GM23338 (cell line): Measurements from ENCODE around the gene AK4. TPM values are rescaled to one million over a fixed set of nuclear protein-coding genes. Genes with fewer than 3 reads are reported as not detected.
"Not testable (repeated sequence)": the region's sequence is repeated elsewhere in the genome, so short reads cannot be mapped to it uniquely, and the experiment has no call there.

ENCODE experiments used
- ATAC-seq: fragments of 200-7000 bp; cut with Tn5 transposase; 3 replicates; pipeline ENCODE4 v1.9.1; 2020
- DNase-seq: peaks from one replicate; pipeline ENCODE4 v3.0.0-alpha.2; 2015; ENCODE audit warnings: low spot score
- H2AFZ ChIP-seq: fragments of 200-600 bp; sonication (generic); 2 replicates; pipeline ENCODE4 v1.8.0; 2016; ENCODE audit warnings: antibody characterized with exemption, mild to moderate bottlenecking, moderate library complexity
- H3F3A ChIP-seq: fragments of 200-600 bp; sonication (generic); replicated peaks from 2 replicates; pipeline ENCODE4 v1.8.0; 2017; ENCODE audit warnings: antibody characterized with exemption, mixed run types, low read depth
- H3K27ac ChIP-seq: fragments of 200-600 bp; sonication (generic); 2 replicates; pipeline ENCODE4 v1.6.1; 2016; ENCODE audit warnings: low read depth
- H3K27me3 ChIP-seq: fragments of 200-600 bp; sonication (generic); 2 replicates; pipeline ENCODE4 v1.8.0; 2016; ENCODE audit warnings: mild to moderate bottlenecking, mixed run types, moderate library complexity; ENCODE audit not compliant: insufficient read depth
- H3K36me3 ChIP-seq: fragments of 200-600 bp; sonication (generic); 2 replicates; pipeline ENCODE4 v1.8.0; 2016; ENCODE audit warnings: mild to moderate bottlenecking; ENCODE audit not compliant: insufficient read depth
- H3K4me1 ChIP-seq: fragments of 200-600 bp; sonication (generic); 2 replicates; pipeline ENCODE4 v1.8.0; 2016; ENCODE audit warnings: mild to moderate bottlenecking, moderate library complexity; ENCODE audit not compliant: insufficient read depth
- H3K4me2 ChIP-seq: fragments of 200-600 bp; sonication (generic); 2 replicates; pipeline ENCODE4 v1.7.1; 2017; ENCODE audit warnings: mixed run types
- H3K4me3 ChIP-seq: fragments of 200-600 bp; sonication (generic); 2 replicates; pipeline ENCODE4 v1.6.1; 2016; ENCODE audit warnings: mixed run types
- H3K79me2 ChIP-seq: fragments of 200-600 bp; sonication (generic); replicated peaks from 2 replicates; pipeline ENCODE4 v1.8.0; 2017; ENCODE audit warnings: mild to moderate bottlenecking; ENCODE audit not compliant: insufficient read depth
- H3K9me2 ChIP-seq: fragments of 200-600 bp; sonication (generic); 2 replicates; pipeline ENCODE4 v1.8.0; 2017; ENCODE audit not compliant: insufficient read depth
- H4K20me1 ChIP-seq: fragments of 200-600 bp; sonication (generic); replicated peaks from 2 replicates; pipeline ENCODE4 v1.8.0; 2017; ENCODE audit warnings: mild to moderate bottlenecking; ENCODE audit not compliant: insufficient read depth
- H3K27ac Mint-ChIP-seq: 2 replicates; pipeline ENCODE4 v1.8.0; 2020; ENCODE audit warnings: inconsistent platforms, mild to moderate bottlenecking, moderate library complexity, mixed read lengths
- H3K27me3 Mint-ChIP-seq: 3 replicates; pipeline ENCODE4 v1.8.0; 2022; ENCODE audit warnings: low read depth, mild to moderate bottlenecking, moderate library complexity, mixed read lengths, inconsistent platforms; ENCODE audit not compliant: insufficient read depth, poor library complexity
- H3K36me3 Mint-ChIP-seq: 3 replicates; pipeline ENCODE4 v1.8.0; 2021; ENCODE audit warnings: low read depth, mild to moderate bottlenecking, inconsistent platforms, moderate library complexity, mixed read lengths
- H3K4me1 Mint-ChIP-seq: 3 replicates; pipeline ENCODE4 v1.8.0; 2020; ENCODE audit warnings: mild to moderate bottlenecking, inconsistent platforms, mixed read lengths
- H3K4me3 Mint-ChIP-seq: 3 replicates; pipeline ENCODE4 v1.8.0; 2021; ENCODE audit warnings: moderate library complexity, mild to moderate bottlenecking, inconsistent platforms, mixed read lengths
- H3K9me3 Mint-ChIP-seq: 3 replicates; pipeline ENCODE4 v1.8.0; 2020; ENCODE audit warnings: moderate library complexity, mild to moderate bottlenecking, inconsistent platforms, mixed read lengths
- CTCF ChIP-seq, 2 experiments: fragments of 200-600 bp in 1 of 2; sonication (generic) in 1 of 2; conservative IDR thresholded peaks; 2 replicates each; pipeline versions ENCODE4 v1.5.1 to v1.6.1; 2016 to 2017; ENCODE audit warnings: antibody characterized with exemption in 2 of 2, low read depth in 2 of 2, mild to moderate bottlenecking in 2 of 2, moderate library complexity in 1 of 2
- EZH2phosphoT487 ChIP-seq: fragments of 200-600 bp; sonication (generic); IDR thresholded peaks from one replicate; pipeline ENCODE4 v1.8.1; 2018; ENCODE audit warnings: antibody characterized with exemption; ENCODE audit not compliant: unreplicated experiment
- JUNB ChIP-seq: IDR thresholded peaks from one replicate; pipeline ENCODE4 v1.6.1; 2016; ENCODE audit warnings: antibody characterized with exemption; ENCODE audit not compliant: unreplicated experiment
- STAT1 ChIP-seq: IDR thresholded peaks from one replicate; pipeline ENCODE4 v1.6.1; 2016; ENCODE audit warnings: antibody characterized with exemption; ENCODE audit not compliant: unreplicated experiment
- ZNF114 ChIP-seq: fragments of 250-450 bp; sonication (Bioruptor Pico); IDR thresholded peaks from 2 replicates; pipeline ENCODE4 v1.5.0; 2020; ENCODE audit warnings: mild to moderate bottlenecking, moderate library complexity
- ZNF331 ChIP-seq: fragments of 250-450 bp; sonication (Bioruptor Pico); IDR thresholded peaks from 2 replicates; pipeline ENCODE4 v1.5.0; 2020; ENCODE audit warnings: low read depth, mild to moderate bottlenecking, moderate library complexity
- ZNF462 ChIP-seq: fragments of 250-450 bp; sonication (Bioruptor Pico); IDR thresholded peaks from 2 replicates; pipeline ENCODE4 v1.5.0; 2020; ENCODE audit warnings: mild to moderate bottlenecking, moderate library complexity
- polyA plus RNA-seq: library from polyadenylated mRNA; unstranded; fragments of >200 nt; fragmentation: Nextera tagmentation; extraction: Ambion mirVana; gene quantifications from 2 replicates; pipeline ENCODE4 v1.2.1, GENCODE V29; 2016
- total RNA-seq: library from RNA; depleted of rRNA; stranded (reverse); fragments of >200 nt; shearing (Covaris generic); gene quantifications from 2 replicates; pipeline ENCODE4 v1.2.3, GENCODE V29; 2014

Gene AK4
- total and polyA plus RNA-seq, 2 experiments from 2014 or later, result 123 to 127 TPM

- TF ChIP-seq ZNF462 (CRISPR knock-in tag), result no peak
- no peak for TF ChIP-seq CTCF (conservative IDR thresholded peaks at IDR 0.05; ENCODE audit: low read depth in 2 of 2)
- TF ChIP-seq EZH2phosphoT487, result no peak
- no peak for TF ChIP-seq STAT1
- TF ChIP-seq ZNF331 (CRISPR knock-in tag), result no peak
- TF ChIP-seq ZNF114 (CRISPR knock-in tag), result no peak
- no peak for TF ChIP-seq JUNB
These were observed 9.5 kb upstream of the AK4 start (continued) for GRCh38 chr1:65138524-65138923.

- not testable (repeated sequence) for H3K27me3 Mint-ChIP-seq, H4K20me1 ChIP-seq, H3K27ac ChIP-seq, DNase-seq, H3F3A ChIP-seq, H3K4me3 Mint-ChIP-seq, H3K79me2 ChIP-seq, H3K9me3 Mint-ChIP-seq, ATAC-seq, H3K4me2 ChIP-seq, H3K27me3 ChIP-seq, H3K36me3 Mint-ChIP-seq, H3K36me3 ChIP-seq, H3K4me3 ChIP-seq, H3K9me2 ChIP-seq, H3K27ac Mint-ChIP-seq
- Histone ChIP-seq H2AFZ (0 out of 2 replicates have a peak overlapping the region, but pooled peaks have one; percentile 40), H3K4me1 (peaks cover 26% of the 10 kb centered on the region)
- peaks cover 25% of the 10 kb centered on the region for H3K4me1 Mint-ChIP-seq
These were observed 8.2 kb upstream of the AK4 start for GRCh38 chr1:65139793-65140192.
